CD4-positive, alpha-beta T cell treated with Interleukin-15 for 4 hours (primary cell): Measurements from ENCODE around the gene LRRC45.

Experiments used
- DNase-seq: peaks from one replicate; pipeline ENCODE4 v3.0.0-alpha.2; 2020; ENCODE audit warnings: low spot score

Gene LRRC45

GRCh38 chr17:81993729-81994592 lies 29.1 kb upstream of the LRRC45 start:
- no peak for DNase-seq

- no peak for DNase-seq
Measured at GRCh38 chr17:81994593-81995462, 28.3 kb upstream of the LRRC45 start.

- DNase-seq, result no peak
Measured at GRCh38 chr17:81995463-81996231, 27.5 kb upstream of the LRRC45 start.

- no peak for DNase-seq
Measured at GRCh38 chr17:81996232-81996756, 26.8 kb upstream of the LRRC45 start.

GRCh38 chr17:81996757-81997441 lies 26.2 kb upstream of the LRRC45 start:
- DNase-seq, result no peak

- DNase-seq, result no peak
Measured at GRCh38 chr17:81998212-81998611, 24.9 kb upstream of the LRRC45 start.

- DNase-seq, result no peak
Measured at GRCh38 chr17:81998691-81999438, 24.2 kb upstream of the LRRC45 start.

GRCh38 chr17:81999587-81999975 lies 23.5 kb upstream of the LRRC45 start:
- no peak for DNase-seq

GRCh38 chr17:81999976-82000802 lies 22.9 kb upstream of the LRRC45 start:
- no peak for DNase-seq

GRCh38 chr17:82000803-82001570 lies 22.1 kb upstream of the LRRC45 start:
- DNase-seq, result no peak

GRCh38 chr17:82001571-82002056 lies 21.5 kb upstream of the LRRC45 start:
- no peak for DNase-seq

- DNase-seq, result no peak
Measured at GRCh38 chr17:82003411-82004381, 19.4 kb upstream of the LRRC45 start.

GRCh38 chr17:82004517-82005455 lies 18.3 kb upstream of the LRRC45 start:
- no peak for DNase-seq

GRCh38 chr17:82005701-82006348 lies 17.3 kb upstream of the LRRC45 start:
- no peak for DNase-seq

- DNase-seq, result no peak
Measured at GRCh38 chr17:82006468-82007227, 16.5 kb upstream of the LRRC45 start.
